IPS-NIHi11 (cell line): ENCODE data around the gene ZNF608.

Experiments
- DNase-seq: peaks from one replicate; pipeline ENCODE4 v3.0.0; 2012; ENCODE audit warnings: mixed read lengths, low spot score

ZNF608 gene, protein sequence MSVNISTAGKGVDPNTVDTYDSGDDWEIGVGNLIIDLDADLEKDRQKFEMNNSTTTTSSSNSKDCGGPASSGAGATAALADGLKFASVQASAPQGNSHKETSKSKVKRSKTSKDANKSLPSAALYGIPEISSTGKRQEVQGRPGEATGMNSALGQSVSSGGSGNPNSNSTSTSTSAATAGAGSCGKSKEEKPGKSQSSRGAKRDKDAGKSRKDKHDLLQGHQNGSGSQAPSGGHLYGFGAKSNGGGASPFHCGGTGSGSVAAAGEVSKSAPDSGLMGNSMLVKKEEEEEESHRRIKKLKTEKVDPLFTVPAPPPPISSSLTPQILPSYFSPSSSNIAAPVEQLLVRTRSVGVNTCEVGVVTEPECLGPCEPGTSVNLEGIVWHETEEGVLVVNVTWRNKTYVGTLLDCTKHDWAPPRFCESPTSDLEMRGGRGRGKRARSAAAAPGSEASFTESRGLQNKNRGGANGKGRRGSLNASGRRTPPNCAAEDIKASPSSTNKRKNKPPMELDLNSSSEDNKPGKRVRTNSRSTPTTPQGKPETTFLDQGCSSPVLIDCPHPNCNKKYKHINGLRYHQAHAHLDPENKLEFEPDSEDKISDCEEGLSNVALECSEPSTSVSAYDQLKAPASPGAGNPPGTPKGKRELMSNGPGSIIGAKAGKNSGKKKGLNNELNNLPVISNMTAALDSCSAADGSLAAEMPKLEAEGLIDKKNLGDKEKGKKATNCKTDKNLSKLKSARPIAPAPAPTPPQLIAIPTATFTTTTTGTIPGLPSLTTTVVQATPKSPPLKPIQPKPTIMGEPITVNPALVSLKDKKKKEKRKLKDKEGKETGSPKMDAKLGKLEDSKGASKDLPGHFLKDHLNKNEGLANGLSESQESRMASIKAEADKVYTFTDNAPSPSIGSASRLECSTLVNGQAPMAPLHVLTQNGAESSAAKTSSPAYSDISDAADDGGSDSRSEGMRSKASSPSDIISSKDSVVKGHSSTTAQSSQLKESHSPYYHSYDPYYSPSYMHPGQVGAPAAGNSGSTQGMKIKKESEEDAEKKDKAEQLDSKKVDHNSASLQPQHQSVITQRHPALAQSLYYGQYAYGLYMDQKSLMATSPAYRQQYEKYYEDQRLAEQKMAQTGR (N-terminal part only)

DNA sequence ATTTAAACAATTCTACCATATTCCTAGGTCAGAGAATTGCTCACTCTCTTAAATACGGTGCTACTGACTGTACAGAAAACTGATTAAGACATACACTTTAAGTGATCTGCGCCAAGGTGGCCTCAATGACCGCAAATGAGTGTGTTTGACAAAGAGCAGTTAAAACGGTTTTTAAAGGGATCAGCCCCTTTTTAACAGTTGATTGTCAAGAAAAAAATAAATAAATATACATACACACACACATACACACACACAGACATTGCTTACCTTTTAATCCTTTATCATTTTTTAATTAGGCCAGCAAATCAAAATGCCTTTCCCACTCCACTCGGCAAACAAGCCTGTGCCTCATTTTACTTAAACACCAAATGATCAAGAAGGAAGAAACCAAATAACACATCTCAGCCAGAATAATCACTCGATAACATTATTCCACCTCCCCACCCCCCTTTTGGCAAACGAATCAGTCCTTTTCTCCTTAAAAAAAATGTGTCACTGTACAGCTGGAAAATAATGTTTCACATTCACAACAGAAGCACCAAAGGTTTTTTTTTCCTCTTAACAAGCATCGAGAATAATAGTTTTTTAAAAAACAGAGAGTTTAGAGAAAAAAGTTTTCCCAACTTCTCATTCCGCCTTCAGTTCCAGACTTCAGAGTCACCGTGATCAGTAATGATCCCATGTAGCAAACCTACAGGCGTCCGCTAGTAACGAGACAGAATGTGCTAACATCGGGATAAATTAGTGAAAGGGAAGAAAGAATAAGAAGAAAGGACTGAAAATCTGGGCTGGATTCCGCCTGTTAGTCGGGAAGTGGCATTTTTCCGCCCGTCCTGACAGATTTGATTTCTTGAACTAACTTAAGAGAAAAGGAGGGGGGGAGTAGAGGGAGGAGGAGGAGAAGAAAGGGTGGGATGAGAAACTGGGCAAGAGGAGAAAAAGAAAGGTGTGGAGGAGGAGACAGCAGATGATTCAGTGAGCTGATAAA is at the start of gene ZNF608:
Gene ZNF608 (minus strand): TSS at position 712 of the 988 bp plus-strand sequence. CDS start 1,650 bp downstream, outside the sequence.
- no peak for DNase-seq

DNA sequence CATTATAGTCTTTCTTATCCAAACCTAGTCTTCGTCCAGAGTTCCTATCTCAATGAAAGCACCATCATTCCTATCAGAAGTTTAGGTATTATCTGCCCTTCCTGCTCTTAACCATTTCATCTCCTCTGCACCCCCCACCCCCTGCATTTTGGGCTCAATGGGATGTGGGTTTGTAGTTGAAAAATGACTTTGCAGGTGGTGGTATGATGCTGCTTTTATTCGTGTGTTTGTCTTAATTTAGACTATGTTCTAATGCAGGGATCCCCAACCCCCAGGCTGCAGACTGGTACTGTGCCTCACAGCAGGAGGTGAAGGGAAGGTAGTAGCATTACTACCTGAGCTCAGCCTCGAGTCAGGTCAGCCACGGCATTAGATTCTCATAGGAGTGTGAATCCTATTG is 49.4 kb upstream of the ZNF608 start:
- no peak for DNase-seq

DNA sequence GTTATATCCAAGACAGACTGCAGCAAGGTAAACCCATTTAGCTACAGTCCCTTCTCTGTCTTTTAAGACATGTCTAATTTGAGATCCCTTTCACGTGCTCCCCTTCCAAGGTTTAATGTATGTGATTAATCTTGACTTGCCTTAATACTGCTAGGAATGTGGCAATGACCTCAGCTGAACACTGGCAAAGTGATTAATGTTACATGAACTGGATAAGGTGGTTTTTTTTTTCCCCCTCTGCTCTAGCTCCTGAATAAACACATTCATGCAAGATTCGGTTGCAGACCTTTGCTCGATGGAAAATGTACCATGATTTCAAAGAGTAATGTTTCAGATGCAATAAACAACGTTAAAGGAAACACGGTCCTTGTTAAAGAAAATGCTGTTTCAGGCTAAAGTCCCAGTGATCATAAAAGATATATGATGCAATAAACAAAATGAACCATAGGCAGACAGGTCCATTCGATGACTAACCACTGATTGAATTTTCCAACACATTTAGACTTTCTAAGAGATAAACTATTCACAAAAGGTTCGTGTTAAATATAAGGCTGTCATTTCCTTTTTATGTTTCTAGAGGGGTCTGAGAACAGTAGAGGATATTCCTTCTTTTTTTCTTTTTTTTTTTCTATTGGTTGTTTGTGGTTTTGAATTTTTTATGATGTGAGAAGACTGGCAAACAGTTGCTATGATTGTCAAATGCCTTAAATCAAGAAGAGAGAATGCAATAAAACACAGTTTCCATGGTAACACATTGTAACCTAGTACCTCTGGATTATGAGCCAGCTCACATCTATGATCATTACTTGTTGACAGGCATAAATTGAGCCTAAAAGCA is 44.7 kb upstream of the ZNF608 start:
- DNase-seq, result peak; percentile 15

DNA sequence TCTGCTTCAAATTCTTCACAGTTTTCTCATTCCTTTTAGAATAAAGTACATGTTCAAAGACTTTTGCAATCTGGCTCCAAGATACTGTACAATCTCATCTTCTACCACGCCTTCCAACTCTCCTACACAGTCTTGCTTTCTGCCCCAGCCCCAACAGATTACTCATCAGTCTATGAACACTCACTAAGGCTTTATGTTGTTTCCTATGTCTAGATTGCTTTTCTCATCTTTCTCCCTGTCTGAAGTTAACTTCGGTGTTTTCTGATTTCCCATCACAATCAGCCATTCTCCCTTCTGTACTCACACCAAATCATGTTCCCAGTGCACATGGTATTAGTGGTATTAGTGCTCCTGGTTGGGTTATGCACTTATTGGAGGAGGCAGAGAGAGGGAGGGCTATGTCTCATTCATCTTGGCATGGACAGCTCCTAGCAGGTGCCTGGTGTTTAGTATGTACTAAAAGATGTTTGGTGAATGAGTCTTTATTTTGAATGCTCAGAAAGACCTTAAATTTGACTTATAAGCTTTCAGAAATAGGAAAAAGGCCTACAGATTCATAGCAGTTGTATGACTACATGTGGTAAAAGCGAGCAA is 44.0 kb upstream of the ZNF608 start:
- no peak for DNase-seq

DNA sequence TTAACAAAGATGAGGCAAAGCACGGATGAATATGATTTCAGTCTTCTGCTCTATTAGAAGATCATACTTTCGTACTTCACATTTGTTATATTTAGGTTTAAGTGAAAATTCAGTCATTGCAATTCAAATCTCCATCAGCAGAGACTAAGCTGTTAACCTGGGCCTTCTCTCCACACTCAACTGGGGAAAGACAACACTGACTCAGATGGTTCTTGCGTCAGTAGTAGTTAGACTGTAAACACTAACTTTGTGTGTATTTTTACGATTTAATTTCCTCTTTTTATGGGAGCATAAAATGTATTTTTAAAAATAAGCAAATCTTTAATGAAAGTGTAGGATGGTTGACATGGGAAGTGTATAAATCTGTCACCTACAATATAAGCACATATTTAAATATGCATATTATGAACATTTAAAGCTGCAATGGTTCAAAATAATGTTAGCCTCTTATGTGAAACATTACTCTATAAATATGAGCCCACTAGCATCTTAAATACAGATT is 42.7 kb upstream of the ZNF608 start:
- DNase-seq, result no peak

DNA sequence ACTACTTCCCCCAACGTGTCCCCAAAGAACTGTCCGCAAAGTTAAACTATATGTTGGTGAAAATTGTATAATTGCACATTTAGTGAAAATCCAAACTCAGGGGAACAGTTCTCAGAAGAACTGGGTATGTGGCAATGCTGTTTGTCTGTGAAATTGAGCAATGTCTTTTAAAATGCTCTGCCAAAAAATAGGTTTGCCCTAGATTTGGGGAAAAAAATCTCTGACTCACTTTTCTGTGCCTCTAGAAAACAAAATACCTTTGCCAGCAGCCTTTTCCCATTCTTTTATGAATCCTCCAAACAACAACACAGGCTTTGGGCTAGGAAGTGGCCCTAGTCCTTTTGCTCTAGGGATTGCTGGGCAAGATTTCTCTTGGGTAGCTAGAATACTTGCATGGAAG is 37.4 kb upstream of the ZNF608 start:
- DNase-seq, result no peak

DNA sequence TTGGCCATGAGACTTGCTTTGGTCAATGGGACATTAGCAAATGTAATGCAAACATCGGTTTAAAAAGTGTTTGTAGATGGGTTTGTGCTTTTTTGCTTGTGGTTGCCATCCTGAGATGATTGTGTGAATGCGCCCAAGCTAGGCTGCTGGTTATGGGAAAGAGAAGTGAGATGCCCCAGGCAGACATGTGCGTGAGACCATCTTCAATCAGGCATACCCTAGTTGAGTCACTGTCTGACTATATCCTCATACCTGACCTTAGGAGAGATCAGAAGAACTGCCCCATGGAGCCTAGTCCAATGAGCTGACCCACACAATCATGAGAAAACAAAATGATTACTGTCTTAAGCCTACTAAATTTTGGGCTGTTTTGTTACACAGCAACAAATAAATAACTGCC is 36.8 kb upstream of the ZNF608 start:
- DNase-seq, result no peak

DNA sequence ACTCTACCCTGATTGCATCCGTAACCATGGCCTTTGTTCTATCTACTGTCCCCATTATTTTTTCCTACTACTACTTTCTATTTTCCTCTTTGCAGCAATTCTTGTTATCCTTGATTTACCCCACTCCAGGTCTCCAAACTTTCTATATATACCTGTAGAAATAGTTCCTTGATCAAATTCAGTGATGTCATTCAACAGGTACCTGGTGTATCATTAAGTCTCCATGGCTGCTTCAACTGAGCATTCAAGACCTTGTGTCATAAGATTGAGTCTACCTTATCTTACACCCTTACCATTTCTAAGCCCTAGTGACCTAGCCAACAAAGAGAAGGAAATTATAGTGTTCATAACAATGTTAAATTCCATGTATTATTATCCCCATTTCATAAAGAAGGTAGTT is 35.8 kb upstream of the ZNF608 start:
- DNase-seq, result no peak

DNA sequence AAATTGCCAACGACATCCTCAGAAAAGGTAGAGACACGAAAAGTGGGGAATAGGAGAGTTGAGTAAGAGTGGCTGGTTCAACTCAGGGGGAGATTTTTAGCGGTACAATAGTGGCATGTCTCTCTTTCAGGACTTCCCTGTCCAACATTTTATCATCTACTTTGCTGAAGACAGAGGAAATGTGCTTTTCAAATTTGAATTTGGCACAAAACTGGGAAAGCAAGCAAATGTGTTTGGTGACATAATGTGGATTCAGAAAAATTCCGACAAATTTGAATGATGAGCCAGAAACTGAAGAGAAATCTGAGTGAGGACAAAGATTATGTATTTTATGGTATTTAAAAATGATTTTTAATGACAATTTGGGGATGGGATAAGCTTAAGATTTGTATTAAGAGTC is 33.6 kb upstream of the ZNF608 start:
- DNase-seq, result no peak

DNA sequence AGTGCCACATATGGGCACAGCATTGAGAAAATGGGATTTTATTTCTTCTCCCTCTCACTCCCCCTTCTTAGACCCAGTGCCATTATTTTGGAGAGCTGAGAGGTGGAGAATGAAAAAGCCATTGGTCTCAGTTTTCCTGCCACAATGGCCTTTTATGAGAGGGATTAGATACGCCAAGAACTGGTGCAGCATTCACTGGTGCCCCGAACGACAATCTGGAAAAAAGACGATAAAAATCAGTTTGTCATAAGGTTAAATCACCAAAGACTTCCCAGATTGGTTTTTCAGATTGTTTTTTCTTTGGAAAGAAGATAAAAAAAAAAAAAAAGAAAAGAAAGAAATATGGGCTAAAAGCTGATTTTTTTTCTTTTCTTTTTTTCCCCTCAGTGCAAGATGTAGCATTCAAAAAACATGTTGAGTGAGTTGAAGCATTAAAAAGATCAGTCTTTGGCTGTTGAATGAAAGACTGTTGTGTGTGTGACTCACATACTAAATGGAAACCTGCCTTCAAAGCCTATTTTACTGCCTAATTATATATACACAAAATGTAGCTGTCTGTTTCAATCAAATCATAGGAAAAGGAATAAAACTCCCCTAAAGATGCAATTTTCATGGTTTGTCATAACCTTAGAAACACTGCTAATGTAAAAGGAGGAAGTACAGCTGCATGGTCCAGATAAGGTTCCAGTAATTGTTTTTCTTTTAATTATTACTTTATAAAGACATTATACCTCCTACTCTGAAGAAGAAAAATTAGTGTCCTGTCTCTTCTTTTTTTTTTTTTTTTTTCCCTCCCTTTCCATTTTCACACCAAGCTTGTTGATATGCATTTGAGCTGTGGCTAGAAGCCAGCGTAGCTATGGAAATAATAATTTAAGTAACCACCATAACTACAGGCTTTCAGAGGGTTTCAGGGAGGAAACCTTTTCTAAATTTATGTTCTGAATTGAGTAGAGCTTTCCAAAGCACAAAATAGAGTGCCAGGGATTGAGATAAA is 27.2 kb upstream of the ZNF608 start:
- DNase-seq, result no peak

DNA sequence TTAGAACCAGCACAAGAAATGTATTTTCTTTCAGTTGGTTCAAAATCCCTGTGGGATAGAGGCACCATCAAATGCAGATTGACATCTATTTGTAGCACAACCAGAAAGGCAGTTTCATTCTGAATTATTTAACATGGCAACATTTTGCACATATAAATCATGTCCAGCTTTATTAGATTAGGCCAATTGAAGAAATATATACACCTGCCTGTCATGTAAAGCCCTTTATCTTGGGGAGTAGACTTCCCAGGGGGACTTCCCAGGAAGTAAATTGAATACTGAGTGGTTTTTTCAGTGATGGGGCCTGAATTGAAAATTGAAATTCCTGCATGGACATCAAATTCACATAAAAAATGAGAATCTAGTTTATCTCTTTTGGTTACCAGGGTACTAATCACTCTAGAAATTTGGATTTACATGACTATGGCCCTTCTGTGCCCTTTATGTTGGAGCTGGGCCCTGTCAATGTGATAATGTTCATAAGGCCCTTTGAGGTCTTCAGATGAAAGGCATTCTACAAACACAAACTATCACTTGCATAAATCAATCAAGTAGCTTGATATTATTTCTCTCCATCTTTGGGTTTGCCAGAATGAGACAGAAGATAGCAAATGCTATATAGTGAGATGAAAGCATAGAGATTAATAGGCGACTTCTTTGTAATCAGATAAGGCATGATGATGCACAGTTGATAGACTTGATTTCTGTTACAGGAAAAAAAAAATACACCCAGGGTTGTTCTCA is 26.2 kb upstream of the ZNF608 start:
- DNase-seq, result no peak

DNA sequence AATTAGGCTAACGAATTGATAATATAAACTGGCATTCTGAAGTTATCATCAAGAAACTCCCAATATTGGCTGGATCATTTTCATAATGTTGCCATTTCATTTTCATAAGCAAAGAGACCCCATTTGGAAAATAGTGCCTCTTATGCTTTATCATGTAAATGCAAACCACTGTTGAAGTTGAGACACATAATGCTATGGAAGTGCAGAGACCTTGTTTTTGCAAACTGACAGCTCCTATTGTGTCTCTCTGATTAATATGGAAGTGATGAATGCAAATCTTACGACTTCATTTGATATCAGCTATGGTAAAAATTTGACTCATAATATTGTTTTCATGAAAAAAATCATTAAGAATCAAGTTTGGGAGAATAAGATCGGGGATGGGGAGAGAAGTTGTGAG is 25.3 kb upstream of the ZNF608 start:
- no peak for DNase-seq

DNA sequence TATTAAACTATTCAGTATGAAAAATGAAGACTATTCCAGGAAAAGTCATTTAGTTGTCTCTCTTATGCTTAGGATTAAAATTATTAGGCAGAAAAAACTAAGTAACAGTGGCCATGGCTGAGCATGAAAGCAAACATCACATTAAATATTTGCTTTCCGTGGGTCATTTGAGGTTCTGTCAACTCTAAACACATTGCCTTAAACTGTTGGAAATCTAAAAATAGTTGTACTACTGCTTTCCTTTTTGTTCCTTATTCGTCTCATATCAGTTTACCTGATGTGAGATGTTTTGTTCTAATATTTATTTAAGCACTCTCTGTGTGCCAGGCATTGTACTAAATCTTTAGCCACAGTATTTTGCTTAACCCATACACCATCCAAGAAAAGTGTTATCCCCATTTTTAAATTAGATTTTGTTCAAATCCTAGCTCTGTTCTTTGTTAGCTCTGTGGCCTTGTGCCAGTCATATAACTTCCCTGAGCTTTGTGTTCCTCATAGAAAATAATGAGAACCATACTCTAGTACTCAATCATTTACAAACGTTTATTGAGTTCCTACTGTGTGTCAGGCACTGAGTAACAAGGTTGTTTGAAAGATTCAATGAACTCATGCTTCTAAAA is 18.7 kb upstream of the ZNF608 start:
- no peak for DNase-seq

DNA sequence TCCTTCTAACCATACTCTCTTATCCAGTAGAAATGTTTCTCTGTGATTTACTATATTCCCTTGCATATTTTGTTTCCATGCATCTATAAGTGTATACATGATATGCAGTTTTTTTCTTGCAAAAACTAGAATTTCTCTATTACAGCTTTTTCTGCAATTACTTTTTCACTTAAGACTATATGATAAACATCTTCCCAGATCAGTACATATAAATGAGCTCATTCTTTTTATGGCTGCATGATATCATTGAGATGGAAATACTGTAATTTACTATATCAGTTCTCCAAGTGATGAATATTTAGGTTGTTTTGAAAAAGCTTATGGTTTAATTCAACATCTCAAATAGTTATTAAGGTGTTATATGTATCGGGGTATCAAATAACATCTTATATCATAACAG is 18.1 kb upstream of the ZNF608 start:
- no peak for DNase-seq

DNA sequence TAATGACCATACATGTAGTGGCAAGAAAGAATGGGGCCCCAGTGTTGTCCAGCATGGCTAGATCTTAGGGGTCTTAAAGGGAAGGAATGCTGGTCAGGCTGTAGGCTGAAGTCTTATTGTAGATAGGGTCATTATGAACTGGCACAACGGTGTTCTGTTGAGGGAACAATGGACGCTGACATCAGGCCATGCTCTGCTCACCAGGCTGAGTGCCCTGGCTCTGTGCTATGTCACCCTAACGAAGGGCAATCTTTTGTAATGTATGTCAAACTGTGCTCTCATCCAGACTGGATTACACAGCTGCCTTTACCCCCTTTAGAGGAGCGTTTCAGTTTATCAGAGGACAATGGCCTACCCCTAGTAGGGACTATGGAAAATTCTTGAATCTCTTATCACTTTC is 14.6 kb upstream of the ZNF608 start:
- DNase-seq, result no peak

DNA sequence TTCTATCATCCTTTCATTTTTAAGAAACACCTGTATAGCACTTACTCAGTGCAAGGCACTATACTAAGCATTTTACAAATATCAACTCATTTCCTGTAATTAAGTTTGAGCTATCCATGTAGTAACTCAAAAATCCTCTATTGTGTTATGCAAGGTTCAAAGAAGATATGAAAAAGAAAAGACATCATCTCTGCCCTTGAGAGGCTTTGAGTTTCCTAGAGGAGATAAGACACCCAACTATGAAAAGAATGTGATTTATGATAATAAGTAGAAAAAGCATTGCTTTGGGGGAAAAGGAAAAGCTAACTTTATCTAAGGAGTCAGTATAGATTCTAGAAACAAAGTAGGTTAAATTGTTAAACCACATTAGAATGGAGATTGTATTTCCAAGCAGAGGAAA is 14.2 kb upstream of the ZNF608 start:
- no peak for DNase-seq

DNA sequence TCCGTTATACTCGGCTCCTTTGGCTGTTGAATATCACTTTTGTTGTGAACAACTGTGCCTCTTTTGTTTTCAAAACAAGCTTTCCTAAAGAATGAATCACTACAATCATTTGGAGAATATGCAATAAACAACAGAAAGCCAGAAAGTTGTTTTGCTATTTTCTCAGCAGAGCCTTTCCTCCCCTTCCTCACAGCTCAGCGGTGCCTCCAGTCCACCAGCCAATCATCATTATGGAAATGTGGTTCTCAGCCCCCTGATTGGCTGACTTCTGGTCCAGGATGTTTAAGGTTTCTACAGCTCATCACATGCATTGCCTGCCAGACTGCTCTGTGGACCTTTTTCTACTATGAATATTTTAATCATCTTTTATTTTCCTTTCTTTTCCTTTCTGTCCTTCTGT is 9.1 kb upstream of the ZNF608 start:
- peak; percentile 74 for DNase-seq
